GM19397 (cell line): ENCODE measurements around the gene ANKRD65.
"Not testable (repeated sequence)": the region's sequence is repeated elsewhere in the genome, so short reads cannot be mapped to it uniquely, and the experiment has no call there.

ENCODE experiments used
- ATAC-seq: cut with Tn5 transposase; IDR thresholded peaks from one replicate; pipeline ENCODE4 v1.9.1; 2021; ENCODE audit warnings: mild to moderate bottlenecking, moderate library complexity; ENCODE audit not compliant: unreplicated experiment

Gene ANKRD65

GRCh38 chr1:1399187-1399871 is 21.7 kb downstream of the ANKRD65 start, which contains the start of gene CCNL2:
Gene CCNL2 (minus strand): TSS chr1:1399335. CDS start chr1:1399306, 29 bp downstream.
- peak; percentile 89 for ATAC-seq

DNA sequence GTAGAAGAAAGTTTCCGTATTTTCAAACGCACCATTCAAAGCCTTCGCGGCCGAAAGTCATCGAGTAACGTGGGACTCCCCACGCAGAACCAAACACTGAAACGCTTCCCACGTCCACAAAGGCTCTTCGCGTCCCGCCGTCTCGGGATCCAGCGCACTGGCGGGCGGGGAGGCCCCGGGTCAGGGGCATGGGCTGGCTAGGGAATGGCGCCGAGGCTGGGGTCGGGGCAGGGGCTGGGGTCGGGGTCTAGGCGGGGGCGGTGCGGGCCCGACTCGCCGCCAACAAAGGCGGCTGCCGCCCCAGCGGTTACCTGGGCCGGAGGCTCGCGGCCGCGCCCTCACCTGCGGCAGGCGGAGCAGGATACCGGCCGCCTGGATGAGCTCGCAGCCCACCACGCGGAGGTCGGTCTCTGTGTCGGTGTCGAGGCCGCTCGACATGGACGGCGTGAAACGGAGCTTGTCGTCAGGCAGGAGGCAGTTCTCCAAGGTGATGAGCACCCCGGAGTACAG is 22.3 kb downstream of the ANKRD65 start:
- no peak for ATAC-seq

DNA sequence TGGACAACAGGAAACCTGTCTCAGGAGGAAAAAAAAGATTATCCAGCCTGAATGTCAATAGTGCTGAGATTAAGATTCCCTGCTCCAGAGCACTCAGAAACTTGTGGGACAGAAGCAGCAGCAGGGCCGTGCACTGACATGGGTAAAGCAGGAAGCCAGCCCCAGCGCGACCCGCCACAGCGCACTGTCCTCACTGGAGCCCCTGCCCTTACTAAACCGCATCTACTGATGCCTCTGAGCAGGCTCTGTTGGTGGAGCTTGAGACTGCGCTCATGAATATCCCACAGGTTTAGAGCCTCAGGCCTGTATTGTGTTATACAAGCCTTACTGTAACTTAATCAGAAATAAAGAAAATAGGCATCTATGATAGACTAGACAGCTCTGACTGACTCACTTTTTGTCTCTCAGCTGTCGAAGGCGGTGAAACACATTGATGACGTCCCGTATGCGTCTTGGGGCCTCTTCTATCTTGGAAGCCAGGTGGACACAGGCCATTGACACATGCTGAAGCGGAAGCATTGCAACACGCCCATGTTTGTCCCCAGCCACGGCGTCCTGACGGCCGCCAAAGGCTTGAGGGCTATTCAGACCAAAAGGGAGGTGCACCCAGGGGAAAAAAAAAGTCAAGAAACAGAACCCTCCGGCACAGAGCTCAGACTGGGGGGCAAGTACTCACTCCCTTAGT is 23.1 kb downstream of the ANKRD65 start:
- no peak for ATAC-seq

DNA sequence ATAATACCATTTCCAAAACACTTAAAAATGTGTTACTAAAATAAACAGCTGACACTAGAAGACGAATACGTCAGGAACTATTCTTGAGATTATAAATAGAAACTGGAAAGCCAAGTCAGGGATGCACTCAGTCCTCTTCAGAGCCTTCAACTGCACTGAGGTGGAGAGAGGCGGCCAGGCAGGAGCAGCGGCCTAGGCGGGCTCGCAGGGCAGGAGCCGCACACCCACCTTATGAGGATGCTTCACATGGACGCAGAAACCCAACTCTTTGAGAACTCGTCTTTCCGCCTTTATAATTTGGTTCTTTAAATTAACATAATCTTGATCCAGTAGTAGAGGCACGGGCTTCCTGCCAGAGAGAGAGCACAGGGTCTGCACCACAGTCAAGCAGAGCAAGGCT is 25.9 kb downstream of the ANKRD65 start:
- no peak for ATAC-seq

- ATAC-seq, result no peak
Observed at GRCh38 chr1:1394116-1394515, 27.0 kb downstream of the ANKRD65 start.

DNA sequence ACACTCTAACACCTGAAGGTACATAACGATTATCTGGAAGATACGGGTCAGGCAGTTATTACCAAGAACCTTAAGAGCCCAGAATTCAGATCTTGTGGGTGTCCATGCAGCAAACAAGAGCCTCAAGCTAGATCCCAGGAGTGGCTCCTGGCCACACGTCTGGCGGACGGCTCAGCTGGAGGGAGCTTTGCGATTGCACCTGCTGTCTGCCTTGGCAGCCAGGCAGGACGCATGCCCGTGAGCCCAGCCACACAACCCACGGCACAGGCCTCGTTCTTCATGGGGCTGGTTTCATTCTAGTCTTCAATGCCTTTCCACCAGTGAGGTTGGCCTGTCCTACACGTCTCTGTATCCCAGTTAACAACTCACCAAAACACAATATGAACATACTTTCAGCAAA is 27.6 kb downstream of the ANKRD65 start:
- ATAC-seq, result no peak

DNA sequence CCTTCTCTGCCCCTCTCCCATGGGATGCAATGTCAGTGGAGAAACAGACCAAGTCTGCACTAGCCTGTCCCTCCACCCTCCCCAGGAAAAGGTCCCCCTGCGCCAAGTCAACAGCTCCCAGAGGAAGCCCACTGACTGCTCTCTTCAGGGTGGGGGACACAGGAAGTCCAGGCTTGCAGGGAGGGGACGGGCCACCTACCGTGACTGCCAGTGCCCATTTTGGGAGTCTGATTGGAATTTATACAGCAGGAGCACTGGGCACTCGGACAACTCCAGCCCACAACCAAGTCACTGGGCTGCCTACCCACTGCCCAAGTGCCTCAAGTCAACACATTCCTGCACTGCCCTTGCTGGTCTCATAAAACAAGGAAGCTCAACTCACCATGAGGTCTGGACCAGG is 28.1 kb downstream of the ANKRD65 start:
- ATAC-seq, result no peak

GRCh38 chr1:1391225-1391624 is 29.9 kb downstream of the ANKRD65 start:
- no peak for ATAC-seq

DNA sequence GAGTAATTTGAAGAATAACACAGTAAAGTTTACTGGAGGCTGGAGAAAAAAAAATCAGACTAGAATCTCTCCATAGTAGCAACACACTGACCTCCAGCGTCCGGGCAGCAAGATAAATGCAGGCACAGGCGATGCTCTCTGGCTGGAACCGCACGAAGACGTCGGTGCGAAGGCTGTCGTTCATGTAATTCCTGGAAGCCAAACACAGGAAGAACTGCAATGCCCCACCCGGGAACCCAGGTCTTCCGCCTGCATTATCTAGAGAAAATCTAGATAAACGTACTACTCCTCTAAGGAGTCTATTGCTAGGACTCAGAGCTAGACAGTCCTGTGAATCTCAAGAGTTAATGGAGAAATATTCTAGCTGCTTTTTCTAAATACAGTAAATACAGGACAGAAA is 30.4 kb downstream of the ANKRD65 start:
- ATAC-seq, result no peak

DNA sequence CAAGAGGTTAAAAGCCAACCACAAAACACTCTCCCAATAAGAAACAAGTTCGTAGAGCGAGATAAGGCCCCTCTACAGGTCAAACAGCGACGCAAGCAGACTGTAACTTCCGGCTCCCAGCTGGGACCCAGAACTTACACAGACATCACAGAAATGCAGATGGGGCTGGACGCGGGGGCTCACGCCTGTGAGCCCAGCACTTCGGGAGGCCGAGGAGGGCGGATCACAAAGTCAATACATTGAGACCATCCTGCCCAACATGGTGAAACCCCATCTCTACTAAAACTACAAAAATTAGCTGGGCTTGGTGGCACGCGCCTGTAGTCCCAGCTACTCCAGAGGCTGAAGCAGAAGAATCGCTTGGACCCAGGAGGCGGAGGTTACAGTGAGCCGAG is 33.0 kb downstream of the ANKRD65 start:
- ATAC-seq, result no peak

GRCh38 chr1:1387098-1388077 is 33.7 kb downstream of the ANKRD65 start:
- no peak for ATAC-seq

DNA sequence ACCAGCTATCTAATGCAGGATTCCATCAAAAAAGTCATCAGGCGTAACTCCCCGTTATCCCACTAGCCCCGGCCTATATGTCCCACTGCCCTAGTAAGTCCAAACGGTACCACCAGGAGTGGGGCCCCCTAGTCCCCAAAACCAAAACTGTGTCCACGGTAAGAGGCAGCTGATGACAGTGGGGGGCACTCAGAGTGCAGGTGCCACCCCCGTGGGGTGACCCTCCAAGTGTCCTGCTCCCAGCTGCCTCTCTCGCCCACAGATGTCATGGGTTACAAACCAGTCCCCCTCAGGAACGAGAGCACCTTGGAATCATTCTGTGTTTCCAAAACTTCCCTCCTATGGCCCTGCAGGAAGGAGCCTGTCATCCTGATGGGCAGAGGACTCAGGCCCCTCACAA is 35.1 kb downstream of the ANKRD65 start:
- no peak for ATAC-seq

DNA sequence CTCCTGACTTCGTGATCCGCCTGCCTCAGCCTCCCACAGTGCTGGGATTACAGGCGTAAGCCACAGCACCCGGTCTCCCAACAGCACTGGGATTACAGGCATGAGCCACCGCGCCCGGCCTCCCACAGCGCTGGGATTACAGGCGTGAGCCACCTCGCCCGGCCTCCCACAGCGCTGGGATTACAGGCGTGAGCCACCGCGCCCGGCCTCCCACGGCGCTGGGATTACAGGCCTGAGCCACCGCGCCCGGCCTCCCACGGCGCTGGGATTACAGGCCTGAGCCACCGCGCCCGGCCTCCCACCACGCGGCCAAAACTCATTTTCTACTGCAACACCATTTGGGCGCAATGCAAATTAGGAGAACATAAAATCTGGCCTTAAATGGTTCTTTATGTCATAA is 35.7 kb downstream of the ANKRD65 start:
- not testable (repeated sequence) for ATAC-seq

DNA sequence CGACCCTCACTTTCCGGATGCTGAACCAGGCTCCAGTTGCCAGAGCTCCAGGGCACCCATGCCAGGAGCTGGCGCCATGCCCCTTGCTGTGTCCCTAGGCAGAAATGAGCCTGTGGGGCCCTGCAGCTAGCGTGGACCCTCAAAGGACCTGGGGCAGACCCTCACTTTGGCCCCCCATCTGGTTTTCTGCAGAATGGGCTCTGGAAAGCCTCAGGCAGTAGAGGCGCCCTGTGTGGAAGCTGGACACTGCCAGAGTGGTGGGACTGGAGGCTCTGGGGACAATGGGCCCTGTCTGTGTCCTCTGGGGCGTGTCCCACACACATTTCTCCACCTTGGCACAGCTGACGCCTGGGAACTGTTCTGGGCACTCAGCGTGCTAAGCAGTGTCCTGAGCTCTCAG is 39.8 kb downstream of the ANKRD65 start:
- no peak for ATAC-seq

GRCh38 chr1:1380860-1381259 is 40.2 kb downstream of the ANKRD65 start:
- no peak for ATAC-seq

DNA sequence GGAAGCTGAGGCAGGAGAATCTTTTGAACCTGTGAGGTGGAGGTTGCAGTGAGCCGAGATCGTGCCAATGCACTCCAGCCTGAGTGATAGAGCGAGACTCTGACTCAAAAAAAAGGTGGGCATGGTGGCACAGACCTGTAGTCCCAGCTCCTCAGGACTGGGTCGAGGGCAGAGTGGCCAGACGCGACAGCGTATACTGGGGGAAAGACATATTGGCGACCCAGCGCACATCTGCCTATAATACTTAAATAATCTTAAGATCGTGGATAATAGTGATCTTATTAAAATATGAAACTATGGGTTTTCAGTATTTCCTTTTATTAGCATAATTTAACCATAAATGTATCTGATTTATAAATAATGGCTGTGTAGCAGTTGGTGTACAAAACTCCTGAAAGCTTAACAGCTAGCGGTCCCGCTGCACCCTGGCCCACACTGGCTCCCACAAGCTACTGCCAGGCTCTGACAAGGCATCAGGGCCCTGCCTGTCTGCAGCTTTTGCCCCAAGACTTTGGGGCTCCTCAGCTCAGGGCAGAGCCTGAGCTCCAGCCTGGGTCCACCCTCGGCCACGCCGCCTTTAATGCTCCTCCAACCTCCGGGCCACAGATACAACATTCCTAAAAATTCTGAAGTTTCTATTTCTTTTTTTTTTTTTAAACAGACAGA is 43.4 kb downstream of the ANKRD65 start:
- no peak for ATAC-seq

DNA sequence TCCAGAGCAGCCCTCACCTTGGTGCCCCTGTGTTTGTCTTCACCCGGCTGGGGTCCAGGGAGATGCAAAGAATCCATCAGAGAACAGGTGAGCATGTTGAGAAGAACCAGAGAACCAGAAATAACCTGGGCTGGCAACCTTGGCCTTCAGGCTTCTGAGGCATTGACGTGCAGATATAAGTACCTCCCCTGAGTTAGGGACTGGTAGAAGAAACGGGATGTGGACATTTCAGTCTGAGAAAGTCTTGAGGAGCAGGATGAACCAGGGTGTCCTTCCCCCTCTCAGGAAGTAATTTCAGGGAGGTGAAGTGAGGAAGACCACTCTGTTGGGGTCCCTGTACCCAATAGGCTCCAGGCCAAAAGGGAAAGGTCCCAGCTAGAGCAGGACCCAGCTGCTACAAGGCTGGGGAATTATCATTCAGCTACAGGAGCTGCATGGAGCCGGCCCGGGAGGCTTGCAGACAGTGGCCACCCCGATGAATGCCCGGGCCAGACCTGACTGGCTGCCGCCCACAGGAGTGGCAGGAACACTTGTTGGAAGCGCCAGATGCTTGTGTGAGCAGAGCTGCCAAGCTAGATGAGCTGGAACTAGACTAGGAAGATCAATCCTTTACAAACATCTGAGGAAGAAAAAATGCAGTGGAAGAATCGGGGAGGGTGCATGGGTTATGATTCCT is 44.4 kb downstream of the ANKRD65 start:
- ATAC-seq, result no peak

DNA sequence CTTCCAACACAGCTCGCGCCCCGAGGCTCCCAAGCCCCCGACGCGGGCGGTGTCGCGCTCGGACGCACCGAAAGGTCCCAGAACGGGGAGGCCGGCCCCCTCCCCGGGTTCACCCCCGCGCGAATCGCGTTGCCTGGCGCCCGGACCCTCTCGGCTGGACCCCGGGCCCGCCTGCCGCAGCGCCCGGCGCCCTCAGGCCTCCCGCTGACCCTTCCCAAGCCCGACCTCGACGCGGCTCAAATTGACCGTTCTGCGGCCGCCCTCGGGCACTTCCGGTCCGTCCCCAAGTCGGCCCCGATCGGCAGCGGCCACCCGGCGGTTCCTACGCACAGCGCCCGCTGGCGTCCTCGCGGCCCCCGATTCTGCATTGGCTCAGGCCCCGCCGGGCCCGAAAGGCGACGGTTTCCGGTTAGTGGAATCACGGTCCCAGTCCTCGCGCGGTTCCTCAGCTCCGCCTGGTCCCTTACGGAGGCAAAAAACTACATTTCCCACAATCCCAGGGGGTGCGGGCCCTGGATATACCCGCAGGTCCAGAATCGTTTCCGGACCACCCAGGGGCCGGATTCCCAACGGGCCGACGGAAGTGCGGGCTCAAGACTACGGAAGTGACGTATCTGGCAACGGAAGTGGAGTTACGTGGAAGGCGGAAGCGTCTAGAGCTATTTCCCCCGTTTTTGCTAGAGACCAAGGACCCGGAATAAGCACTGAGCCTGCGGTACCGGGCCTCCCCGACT is 46.0 kb downstream of the ANKRD65 start, which contains the start of gene AURKAIP1:
Gene AURKAIP1, minus strand, starts transcription at position 279 of the 734 bp plus-strand sequence. CDS start 451 bp downstream, outside the sequence.
- peak; percentile 84 for ATAC-seq

DNA sequence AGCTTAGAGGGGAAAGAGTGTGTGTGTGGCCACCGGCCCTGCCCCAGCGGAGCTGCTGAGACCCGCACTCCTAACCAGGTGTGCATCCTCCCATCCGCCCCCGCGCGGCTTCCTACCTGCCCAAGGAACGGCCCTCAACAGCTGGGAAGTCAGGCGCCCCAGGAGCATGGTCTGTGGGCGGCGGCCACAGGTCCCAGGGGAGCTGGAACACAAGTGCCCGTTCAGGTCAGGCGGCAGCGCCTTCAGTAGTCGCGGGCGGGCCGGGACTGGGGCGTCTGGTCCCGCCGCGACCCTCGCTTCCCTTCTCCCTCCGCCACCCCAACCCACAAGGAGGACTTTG is 46.5 kb downstream of the ANKRD65 start:
- ATAC-seq, result peak; percentile 5
